T-helper 1 cell treated with Interleukin-12 subunit alpha and Interleukin-12 subunit beta and Interleukin-4 antibody, amounts not matched to agents 30 μg/mL and 1 μg/mL, for 36 hours (primary cell): ENCODE data around the gene DDX50.
A peak's percentile ranks its signal among the peaks of the same experiment; 100 is the strongest.
"Not testable (repeated sequence)": the region's sequence is repeated elsewhere in the genome, so short reads cannot be mapped to it uniquely, and the experiment has no call there.

Experiments
- H3K27ac Mint-ChIP-seq: one replicate; pipeline ENCODE4 v1.8.0; 2021; ENCODE audit warnings: mild to moderate bottlenecking, mixed read lengths
- H3K27me3 Mint-ChIP-seq: one replicate; pipeline ENCODE4 v1.8.0; 2021; ENCODE audit warnings: low read depth, mixed read lengths
- H3K36me3 Mint-ChIP-seq: one replicate; pipeline ENCODE4 v1.8.0; 2021; ENCODE audit warnings: low read depth, mixed read lengths
- H3K4me1 Mint-ChIP-seq: one replicate; pipeline ENCODE4 v1.8.0; 2021; ENCODE audit warnings: low read depth, mixed read lengths
- H3K4me3 Mint-ChIP-seq: one replicate; pipeline ENCODE4 v1.8.0; 2021; ENCODE audit warnings: mild to moderate bottlenecking, moderate library complexity, mixed read lengths
- H3K9me3 Mint-ChIP-seq: one replicate; pipeline ENCODE4 v1.8.0; 2021; ENCODE audit warnings: mixed read lengths

DDX50 gene

DNA sequence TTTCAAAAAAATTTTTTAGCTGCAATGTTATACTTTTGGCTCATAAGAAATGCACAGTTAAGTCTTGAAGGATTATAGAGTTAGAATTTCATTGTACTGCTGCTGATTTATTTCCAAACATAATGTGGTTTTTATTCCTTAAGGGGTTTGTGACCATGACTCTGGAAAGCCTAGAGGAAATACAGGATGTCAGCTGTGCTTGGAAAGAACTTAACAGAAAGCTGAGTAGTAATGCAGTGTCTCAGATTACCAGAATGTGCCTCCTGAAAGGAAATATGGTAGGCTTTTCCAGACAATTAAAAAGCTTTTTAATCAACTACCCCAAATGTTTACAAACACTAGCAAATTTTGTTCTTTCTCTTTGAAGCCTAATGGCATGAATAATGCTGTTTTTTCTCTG, 39.8 kb downstream of the DDX50 start:
- H3K4me3 Mint-ChIP-seq, H3K9me3 Mint-ChIP-seq, H3K27me3 Mint-ChIP-seq, H3K27ac Mint-ChIP-seq, H3K4me1 Mint-ChIP-seq: not testable (repeated sequence)
- H3K36me3 Mint-ChIP-seq = peaks cover 36% of the 10 kb centered on the region

DNA sequence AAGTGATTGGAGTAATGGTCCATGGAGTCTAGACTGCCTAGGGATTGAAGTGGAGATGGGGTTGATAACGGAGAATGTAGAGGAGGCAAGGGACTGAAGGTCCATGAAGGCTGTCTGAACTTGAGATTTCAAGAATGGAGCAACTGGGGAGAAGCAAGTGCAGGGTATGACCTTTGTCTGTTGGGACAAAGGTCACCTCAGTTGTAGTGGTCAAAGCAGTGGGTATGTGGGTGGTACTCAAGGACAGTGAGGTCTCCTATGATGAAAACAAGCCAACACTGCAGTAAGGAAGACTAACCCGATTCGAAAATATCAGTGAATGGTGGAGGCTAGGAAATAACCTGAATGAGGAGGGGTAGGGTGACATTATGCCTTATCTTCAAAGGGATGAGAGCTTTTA, 49.5 kb downstream of the DDX50 start:
- Mint-ChIP-seq H3K27ac (no peak overlapping the region), H3K9me3 (no peaks in the 10 kb centered on the region), H3K36me3 (peaks cover 20% of the 10 kb centered on the region), H3K4me3 (no peak overlapping the region), H3K27me3 (no peaks in the 10 kb centered on the region), H3K4me1 (no peaks in the 10 kb centered on the region)

DNA sequence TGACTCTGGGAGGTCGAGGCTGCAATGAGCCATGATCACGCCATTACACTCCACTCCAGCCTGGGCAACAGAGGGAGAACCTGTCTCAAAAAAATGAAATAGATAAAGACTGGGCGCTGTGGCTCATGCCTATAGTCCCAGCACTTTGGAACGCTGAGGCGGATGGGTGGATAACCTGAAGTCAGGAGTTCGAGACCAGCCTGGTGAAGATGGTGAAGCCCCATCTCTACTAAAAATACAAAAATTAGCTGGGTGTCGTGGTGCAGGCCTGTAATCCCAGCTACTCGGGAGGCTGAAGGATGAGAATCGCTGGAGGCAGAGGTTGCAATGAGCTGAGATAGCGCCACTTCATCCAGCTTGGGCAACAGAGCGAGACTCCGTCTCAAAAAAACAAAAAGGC, 53.8 kb downstream of the DDX50 start:
- peak overlapping the region; percentile 33 for H3K4me3 Mint-ChIP-seq
- peak overlapping the region; percentile 62 for H3K27ac Mint-ChIP-seq
- no peaks in the 10 kb centered on the region for H3K27me3 Mint-ChIP-seq
- H3K9me3 Mint-ChIP-seq = no peaks in the 10 kb centered on the region
- peaks cover 16% of the 10 kb centered on the region for H3K36me3 Mint-ChIP-seq
- H3K4me1 Mint-ChIP-seq = peaks cover 19% of the 10 kb centered on the region

DNA sequence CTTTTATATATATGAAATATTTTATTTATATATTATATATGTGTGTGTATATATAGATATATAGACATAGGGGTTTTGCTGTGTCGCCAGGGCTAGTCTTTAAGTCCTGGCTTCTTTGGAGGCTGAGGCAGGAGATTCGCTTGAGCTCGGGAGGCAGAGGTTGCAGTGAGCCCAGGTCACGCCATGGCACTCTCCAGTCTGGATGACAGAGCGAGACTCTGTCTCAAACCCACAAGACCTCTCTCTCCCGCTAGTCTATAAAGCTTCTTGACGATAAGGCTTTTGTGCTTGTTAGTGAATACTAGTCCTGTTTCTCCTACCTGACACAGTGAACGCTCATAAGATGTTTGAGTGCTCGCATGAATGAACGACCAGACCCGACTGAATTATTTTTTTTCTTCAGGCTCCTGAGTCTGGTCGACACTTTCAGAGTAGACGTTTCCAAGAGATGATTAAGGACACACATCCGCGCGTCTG, 54.3 kb downstream of the DDX50 start:
- peaks cover 19% of the 10 kb centered on the region for H3K36me3 Mint-ChIP-seq

DNA sequence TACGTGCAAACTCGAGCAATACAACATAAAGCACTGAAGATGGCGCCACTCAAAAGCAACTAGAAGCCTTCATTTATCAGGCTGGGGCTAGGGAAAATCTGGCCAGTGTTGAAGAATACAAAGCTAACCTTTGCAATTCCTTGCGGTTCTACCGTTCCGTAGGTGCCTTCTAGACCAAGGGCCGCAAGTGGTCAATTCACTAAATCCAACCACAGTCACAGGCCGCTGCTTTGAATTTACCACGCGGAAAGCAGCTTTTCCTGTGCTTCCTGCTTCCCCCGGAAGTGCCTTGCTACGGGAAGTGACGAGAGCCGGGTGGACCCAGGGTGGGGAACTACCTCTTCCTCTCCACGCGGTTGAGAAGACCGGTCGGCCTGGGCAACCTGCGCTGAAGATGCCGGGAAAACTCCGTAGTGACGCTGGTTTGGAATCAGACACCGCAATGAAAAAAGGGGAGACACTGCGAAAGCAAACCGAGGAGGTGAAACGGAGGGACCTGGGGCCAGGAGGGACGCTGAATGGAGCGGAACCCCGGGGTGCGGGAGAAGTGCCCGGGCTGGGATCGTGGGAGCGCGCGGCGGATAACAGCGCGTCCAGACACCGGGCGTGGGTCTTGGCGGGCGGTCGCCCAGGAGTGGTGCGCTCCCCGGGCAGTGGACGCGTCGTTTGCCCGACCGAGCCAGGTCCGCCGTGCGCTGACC, 54.9 kb downstream of the DDX50 start, which contains the start of gene DDX21:
DDX21 (plus strand) TSS at position 339 of the 701 bp plus-strand sequence; CDS start at position 395, 56 bp downstream.
- peaks cover 19% of the 10 kb centered on the region for H3K36me3 Mint-ChIP-seq
- H3K4me3 Mint-ChIP-seq = peak within 1 kb of the TSS; percentile 99
- no peaks in the 10 kb centered on the region for H3K27me3 Mint-ChIP-seq
- peak within 1 kb of the TSS; percentile 100 for H3K27ac Mint-ChIP-seq
- H3K9me3 Mint-ChIP-seq = no peaks in the 10 kb centered on the region
- H3K4me1 Mint-ChIP-seq = peaks cover 22% of the 10 kb centered on the region

More for the DNA sequence above, 54.3 kb downstream of the DDX50 start:
- H3K4me1 Mint-ChIP-seq = peaks cover 22% of the 10 kb centered on the region
- H3K4me3 Mint-ChIP-seq = peak overlapping the region; percentile 99
- no peaks in the 10 kb centered on the region for H3K27me3 Mint-ChIP-seq
- H3K9me3 Mint-ChIP-seq = no peaks in the 10 kb centered on the region
- peak overlapping the region; percentile 100 for H3K27ac Mint-ChIP-seq

DNA sequence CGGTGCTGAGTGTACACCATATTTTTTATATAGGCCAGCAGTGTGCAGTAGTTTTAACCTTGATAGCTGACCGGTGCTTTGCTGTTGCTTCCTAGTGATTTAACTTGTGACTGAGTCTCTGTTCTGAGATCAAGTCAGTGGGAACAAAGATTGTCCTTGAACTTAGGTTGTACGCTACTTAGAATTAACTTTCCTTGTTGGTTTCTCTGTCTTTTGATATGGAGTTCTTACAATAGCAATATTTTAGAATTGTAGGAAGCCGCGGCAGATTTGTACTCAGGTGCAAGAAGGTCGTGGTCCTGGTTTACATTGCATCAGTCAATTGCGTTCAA, 56.1 kb downstream of the DDX50 start:
- no peaks in the 10 kb centered on the region for H3K9me3 Mint-ChIP-seq
- peaks cover 22% of the 10 kb centered on the region for H3K36me3 Mint-ChIP-seq
- H3K27ac Mint-ChIP-seq = peak overlapping the region; percentile 100
- peaks cover 30% of the 10 kb centered on the region for H3K4me1 Mint-ChIP-seq
- peak overlapping the region; percentile 99 for H3K4me3 Mint-ChIP-seq
- no peaks in the 10 kb centered on the region for H3K27me3 Mint-ChIP-seq

DNA sequence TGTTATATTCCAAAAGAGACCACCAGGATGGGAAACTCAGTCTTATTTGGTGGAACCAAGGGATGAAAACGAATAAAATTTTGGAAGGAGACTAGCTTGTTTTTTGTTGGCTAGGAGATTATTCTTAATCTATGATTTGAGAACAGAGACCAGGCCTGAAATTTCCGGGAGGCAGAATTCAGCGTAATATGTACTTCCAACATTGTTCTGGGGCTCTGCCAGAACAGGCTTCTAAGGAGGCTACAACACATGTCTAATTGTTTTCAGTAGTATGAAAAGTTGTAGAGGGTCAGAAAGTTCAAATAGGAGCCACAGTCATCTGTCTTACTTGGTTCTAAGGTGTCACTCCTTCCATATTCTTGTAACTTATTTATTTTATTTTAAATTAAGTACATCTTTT, 56.5 kb downstream of the DDX50 start:
- peaks cover 23% of the 10 kb centered on the region for H3K36me3 Mint-ChIP-seq
- H3K27me3 Mint-ChIP-seq = no peaks in the 10 kb centered on the region
- H3K4me1 Mint-ChIP-seq = peaks cover 31% of the 10 kb centered on the region
- no peaks in the 10 kb centered on the region for H3K9me3 Mint-ChIP-seq
- peak overlapping the region; percentile 99 for H3K4me3 Mint-ChIP-seq
- H3K27ac Mint-ChIP-seq = peak overlapping the region; percentile 100

DNA sequence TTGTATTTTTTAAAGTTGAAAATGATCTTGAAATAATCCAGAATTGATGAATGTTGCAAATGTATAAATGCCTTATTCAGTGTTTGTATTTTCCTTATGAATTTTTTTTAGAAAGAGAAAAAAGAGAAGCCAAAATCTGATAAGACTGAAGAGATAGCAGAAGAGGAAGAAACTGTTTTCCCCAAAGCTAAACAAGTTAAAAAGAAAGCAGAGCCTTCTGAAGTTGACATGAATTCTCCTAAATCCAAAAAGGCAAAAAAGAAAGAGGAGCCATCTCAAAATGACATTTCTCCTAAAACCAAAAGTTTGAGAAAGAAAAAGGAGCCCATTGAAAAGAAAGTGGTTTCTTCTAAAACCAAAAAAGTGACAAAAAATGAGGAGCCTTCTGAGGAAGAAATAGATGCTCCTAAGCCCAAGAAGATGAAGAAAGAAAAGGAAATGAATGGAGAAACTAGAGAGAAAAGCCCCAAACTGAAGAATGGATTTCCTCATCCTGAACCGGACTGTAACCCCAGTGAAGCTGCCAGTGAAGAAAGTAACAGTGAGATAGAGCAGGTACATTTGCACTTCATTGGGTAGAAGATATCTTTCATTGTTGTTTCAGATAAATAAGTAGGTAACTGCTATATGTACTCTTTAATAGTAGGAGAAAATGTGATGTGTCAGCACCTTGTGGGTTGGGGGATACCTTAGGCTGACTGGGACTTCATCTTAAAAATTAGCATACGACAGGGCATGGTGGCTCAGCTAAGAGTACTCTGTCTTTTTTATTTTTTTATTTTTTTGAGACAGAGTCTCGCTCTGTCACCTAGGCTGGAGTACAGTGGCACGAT, 58.8 kb downstream of the DDX50 start:
- H3K27ac Mint-ChIP-seq = peak overlapping the region; percentile 26
- H3K4me3 Mint-ChIP-seq = peak overlapping the region; percentile 14
- no peaks in the 10 kb centered on the region for H3K27me3 Mint-ChIP-seq
- peaks cover 31% of the 10 kb centered on the region for H3K4me1 Mint-ChIP-seq
- no peaks in the 10 kb centered on the region for H3K9me3 Mint-ChIP-seq
- peaks cover 33% of the 10 kb centered on the region for H3K36me3 Mint-ChIP-seq

DNA sequence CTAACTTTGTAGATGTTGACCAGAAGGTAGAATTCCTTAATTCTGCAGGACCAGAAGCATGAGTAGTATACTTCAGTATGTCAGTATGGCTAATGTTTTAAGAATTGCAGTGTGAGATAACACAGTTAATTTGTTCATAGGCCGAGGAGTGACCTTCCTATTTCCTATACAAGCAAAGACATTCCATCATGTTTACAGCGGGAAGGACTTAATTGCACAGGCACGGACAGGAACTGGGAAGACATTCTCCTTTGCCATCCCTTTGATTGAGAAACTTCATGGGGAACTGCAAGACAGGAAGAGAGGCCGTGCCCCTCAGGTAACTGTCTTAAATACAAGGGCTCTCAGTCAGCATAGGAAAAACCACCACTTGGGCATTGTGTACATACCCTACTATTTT, 62.0 kb downstream of the DDX50 start:
- Mint-ChIP-seq H3K36me3 (peaks cover 44% of the 10 kb centered on the region), H3K27me3 (no peaks in the 10 kb centered on the region), H3K4me3 (no peak overlapping the region), H3K9me3 (no peaks in the 10 kb centered on the region), H3K4me1 (peaks cover 25% of the 10 kb centered on the region), H3K27ac (no peak overlapping the region)

DNA sequence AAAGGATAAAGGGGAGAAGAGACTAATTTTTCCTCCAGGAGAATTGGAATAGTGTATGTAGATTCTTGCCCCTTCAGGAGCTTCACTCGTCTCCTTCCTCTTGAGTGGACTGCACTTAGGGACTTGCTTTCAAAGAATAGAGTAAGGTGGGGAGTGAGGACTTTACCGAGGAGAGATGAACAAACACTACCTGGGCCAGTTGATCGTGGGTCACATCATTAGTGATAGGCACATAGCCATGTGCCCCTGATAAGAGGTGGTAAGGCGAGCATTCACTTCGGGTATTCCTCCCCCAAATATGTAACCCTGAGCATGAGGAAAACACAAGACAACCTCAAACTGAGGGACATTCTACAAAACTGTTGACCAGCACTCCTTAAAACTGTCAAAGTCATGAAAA, 72.9 kb downstream of the DDX50 start:
- no peaks in the 10 kb centered on the region for H3K9me3 Mint-ChIP-seq
- no peak overlapping the region for H3K4me3 Mint-ChIP-seq
- peaks cover 53% of the 10 kb centered on the region for H3K36me3 Mint-ChIP-seq
- no peak overlapping the region for H3K27ac Mint-ChIP-seq
- H3K27me3 Mint-ChIP-seq = no peaks in the 10 kb centered on the region
- H3K4me1 Mint-ChIP-seq = peaks cover 15% of the 10 kb centered on the region

DNA sequence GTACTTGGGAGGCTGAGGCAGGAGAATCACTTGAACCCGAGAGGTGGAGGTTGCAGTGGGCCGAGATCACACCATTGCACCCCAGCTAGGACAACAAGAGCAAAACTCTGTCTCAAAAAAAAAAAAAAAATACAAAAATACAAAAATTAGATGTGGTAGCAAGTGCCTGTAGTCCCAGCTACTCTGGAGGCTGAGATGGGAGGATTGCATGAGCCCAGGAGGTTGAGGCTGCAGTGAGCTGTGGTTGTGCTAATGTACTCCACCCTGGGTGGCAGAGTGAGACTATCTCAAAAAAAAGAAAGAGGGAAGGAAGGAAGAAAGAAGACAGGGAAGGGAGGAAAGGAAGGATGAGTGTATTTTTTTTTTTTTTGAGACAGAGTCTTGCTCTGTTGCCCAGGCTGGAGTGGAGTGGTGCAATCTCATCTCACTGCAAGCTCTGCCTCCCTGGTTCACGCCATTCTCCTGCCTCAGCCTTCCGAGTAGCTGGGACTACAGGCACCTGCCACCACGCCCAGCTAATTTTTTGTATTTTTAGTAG, 74.9 kb downstream of the DDX50 start:
- H3K27me3 Mint-ChIP-seq, H3K4me3 Mint-ChIP-seq, H3K27ac Mint-ChIP-seq, H3K9me3 Mint-ChIP-seq, H3K4me1 Mint-ChIP-seq: not testable (repeated sequence)
- H3K36me3 Mint-ChIP-seq = peaks cover 54% of the 10 kb centered on the region

DNA sequence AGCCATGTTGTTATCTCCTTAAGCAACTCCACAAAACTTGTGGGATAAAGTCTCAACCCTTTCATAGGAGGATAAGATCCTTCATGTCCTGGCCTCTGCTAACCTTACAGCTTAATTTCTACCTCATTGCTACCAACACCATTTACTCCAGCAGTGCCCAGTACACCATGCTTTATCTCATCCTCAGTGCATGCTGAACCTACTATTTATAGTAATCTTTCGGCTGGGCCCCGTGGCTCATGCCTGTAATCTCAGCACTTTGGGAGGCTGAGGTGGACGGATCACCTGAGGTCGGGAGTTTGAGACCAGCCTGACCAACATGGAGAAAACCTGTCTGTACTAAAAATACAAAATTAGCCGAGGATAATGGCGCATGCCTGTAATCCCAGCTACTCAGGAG, 78.6 kb downstream of the DDX50 start:
- not testable (repeated sequence) for H3K27me3 Mint-ChIP-seq, H3K9me3 Mint-ChIP-seq, H3K27ac Mint-ChIP-seq, H3K4me3 Mint-ChIP-seq
- Mint-ChIP-seq H3K4me1 (peaks cover 11% of the 10 kb centered on the region), H3K36me3 (peaks cover 43% of the 10 kb centered on the region)

DNA sequence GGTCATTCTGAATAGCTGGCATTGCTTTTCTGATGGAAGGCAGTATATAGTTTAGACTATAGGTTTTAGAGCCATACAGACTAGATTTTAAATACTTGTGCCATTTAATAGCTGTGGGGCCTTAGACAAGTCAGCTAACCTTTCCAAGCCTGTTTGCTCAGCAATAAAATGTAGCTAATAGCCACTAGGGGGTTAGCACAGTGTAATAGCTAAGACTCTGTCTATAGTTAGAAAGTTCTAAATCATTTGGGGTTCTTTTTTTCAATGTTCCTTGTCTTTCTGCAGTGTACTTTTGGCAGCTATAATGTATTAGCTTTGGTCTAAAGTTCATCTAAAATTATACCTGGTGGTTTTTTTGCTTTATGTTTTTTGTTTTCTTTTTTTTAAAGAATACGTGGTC, 80.0 kb downstream of the DDX50 start:
- Mint-ChIP-seq H3K36me3 (peaks cover 37% of the 10 kb centered on the region), H3K4me3 (no peak overlapping the region), H3K9me3 (no peaks in the 10 kb centered on the region), H3K4me1 (peaks cover 9% of the 10 kb centered on the region), H3K27ac (no peak overlapping the region), H3K27me3 (no peaks in the 10 kb centered on the region)

DNA sequence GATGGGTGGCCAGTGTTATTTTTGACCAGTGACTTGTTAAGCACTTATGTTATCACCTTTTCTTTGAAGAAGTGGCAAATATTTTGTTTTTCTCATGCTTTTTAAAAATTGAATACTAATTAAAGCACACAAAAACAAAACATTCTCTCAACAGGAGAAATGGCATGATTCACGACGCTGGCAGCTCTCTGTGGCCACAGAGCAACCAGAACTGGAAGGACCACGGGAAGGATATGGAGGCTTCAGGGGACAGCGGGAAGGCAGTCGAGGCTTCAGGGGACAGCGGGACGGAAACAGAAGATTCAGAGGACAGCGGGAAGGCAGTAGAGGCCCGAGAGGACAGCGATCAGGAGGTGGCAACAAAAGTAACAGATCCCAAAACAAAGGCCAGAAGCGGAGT, 81.3 kb downstream of the DDX50 start:
- H3K27me3 Mint-ChIP-seq = no peaks in the 10 kb centered on the region
- H3K27ac Mint-ChIP-seq = no peak overlapping the region
- H3K4me3 Mint-ChIP-seq = no peak overlapping the region
- peaks cover 12% of the 10 kb centered on the region for H3K4me1 Mint-ChIP-seq
- H3K36me3 Mint-ChIP-seq = peaks cover 36% of the 10 kb centered on the region
- H3K9me3 Mint-ChIP-seq = no peaks in the 10 kb centered on the region

DNA sequence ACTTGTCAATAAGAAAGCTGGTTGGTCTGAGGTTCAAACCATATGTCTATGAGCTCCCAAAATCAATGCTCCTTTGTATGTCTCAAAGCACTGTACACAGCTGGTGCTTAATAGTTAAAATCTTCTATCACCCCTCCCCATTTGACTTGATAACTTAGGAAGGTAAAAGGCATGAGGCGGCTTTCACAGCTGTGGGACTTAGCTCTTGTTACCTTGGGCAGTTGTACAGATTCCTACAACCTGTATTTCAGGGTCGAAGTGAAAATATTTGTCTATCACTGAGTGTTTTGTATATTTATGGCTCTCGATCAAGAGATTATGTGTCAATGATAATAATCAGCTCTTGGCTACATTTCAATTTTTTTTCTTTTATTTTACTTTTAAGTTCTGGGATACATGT, 86.5 kb downstream of the DDX50 start:
- Mint-ChIP-seq H3K4me3 (no peak overlapping the region), H3K27ac (no peak overlapping the region), H3K4me1 (peaks cover 23% of the 10 kb centered on the region), H3K27me3 (no peaks in the 10 kb centered on the region), H3K36me3 (peaks cover 17% of the 10 kb centered on the region), H3K9me3 (no peaks in the 10 kb centered on the region)
